Upper lobe of right lung (tissue), 1 donor: ENCODE results near the gene PLEKHG7. TPM values are rescaled to one million over a fixed set of nuclear protein-coding genes. Genes with fewer than 3 reads are reported as not detected.

Source experiments
- ATAC-seq: fragments of 200-7000 bp; cut with Tn5 transposase; one replicate; pipeline ENCODE4 v1.9.1; 2020; ENCODE audit warnings: mild to moderate bottlenecking, moderate library complexity
- DNase-seq: peaks from one replicate; pipeline ENCODE4 v3.0.0-alpha.2; 2020
- H3K27ac ChIP-seq: fragments of 200-600 bp; one replicate; pipeline ENCODE4 v1.8.0; 2022
- H3K27me3 ChIP-seq: fragments of 200-600 bp; one replicate; pipeline ENCODE4 v1.8.0; 2022; ENCODE audit warnings: mild to moderate bottlenecking
- H3K36me3 ChIP-seq: fragments of 200-600 bp; one replicate; pipeline ENCODE4 v1.8.0; 2022
- H3K4me1 ChIP-seq: fragments of 200-600 bp; one replicate; pipeline ENCODE4 v1.8.0; 2022
- H3K4me3 ChIP-seq: fragments of 200-600 bp; one replicate; pipeline ENCODE4 v1.8.0; 2022; ENCODE audit warnings: mild to moderate bottlenecking
- H3K9me3 ChIP-seq: fragments of 200-600 bp; one replicate; pipeline ENCODE4 v1.8.0; 2022
- intact Hi-C: fragments of 100-400 bp; cut with DNase I; formaldehyde crosslinking; loops from one replicate; pipeline ENCODE4 v1.11.0; 2022
- total RNA-seq: library from RNA; stranded (reverse); fragmentation: NEBNext Ultra II Directional; extraction: Animal tissue kit (Norgen Biotek cat#: 25700); gene quantifications from one replicate; pipeline ENCODE4 v1.2.1, GENCODE V29; 2021
- TF ChIP-seq, protein P1 (sequence below): fragments of 200-600 bp; IDR thresholded peaks from one replicate; pipeline ENCODE4 v1.8.0; 2022; ENCODE audit warnings: antibody characterized with exemption
- donor health status: DM: no; HTN: yes; CAD: no; lungs with severe emphysema.

The PLEKHG7 gene
- total RNA-seq, 1 donor from 2014 or later = not detected

DNA sequence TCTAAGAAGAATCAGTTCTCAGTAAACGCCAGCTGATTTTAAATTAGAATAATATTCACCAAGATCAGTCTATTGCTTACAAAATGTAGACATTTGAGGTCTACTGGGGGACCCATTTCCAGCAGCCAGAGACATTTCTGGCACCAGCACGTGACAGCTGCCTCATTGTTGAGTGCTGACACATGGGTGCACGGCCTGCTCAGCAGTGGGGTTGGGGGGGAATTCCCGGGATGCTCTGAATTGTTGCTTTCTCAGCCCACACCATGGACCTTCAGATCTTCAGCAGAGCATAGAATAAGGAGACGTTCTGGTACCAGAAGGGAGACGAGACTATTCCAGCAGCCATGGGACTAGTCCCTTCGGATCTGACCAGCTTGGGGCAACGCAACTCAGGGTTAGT, 18.3 kb downstream of the PLEKHG7 start:
- DNase-seq (no peak), ATAC-seq (no peak)
- Histone ChIP-seq H3K4me1 (no peaks in the 10 kb centered on the region), H3K27me3 (no peaks in the 10 kb centered on the region), H3K9me3 (no peaks in the 10 kb centered on the region), H3K27ac (no peak overlapping the region), H3K36me3 (no peaks in the 10 kb centered on the region), H3K4me3 (no peak overlapping the region)
- TF ChIP-seq, protein P1, sequence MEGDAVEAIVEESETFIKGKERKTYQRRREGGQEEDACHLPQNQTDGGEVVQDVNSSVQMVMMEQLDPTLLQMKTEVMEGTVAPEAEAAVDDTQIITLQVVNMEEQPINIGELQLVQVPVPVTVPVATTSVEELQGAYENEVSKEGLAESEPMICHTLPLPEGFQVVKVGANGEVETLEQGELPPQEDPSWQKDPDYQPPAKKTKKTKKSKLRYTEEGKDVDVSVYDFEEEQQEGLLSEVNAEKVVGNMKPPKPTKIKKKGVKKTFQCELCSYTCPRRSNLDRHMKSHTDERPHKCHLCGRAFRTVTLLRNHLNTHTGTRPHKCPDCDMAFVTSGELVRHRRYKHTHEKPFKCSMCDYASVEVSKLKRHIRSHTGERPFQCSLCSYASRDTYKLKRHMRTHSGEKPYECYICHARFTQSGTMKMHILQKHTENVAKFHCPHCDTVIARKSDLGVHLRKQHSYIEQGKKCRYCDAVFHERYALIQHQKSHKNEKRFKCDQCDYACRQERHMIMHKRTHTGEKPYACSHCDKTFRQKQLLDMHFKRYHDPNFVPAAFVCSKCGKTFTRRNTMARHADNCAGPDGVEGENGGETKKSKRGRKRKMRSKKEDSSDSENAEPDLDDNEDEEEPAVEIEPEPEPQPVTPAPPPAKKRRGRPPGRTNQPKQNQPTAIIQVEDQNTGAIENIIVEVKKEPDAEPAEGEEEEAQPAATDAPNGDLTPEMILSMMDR = no peak
- intact Hi-C loops = no loop called here

DNA sequence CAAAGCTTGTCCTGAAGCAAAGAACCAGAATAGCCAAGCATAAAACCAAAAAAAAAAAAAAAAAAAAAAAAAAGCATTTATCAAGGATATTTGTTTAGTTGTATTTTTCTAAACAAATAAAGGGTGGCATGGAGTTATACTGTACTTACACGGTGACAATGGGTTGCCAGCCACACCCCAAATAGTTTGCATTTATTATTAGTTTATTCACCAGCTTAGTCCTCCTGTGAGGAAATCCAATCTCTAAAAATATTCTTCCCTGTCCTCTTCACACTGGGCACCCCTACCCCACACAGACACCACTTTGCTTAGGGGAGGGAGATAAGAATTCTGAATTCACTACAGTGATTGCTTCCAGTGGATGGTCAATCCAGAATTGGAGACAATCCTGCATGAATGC, 18.9 kb downstream of the PLEKHG7 start:
- ATAC-seq (no peak), DNase-seq (no peak)
- no peaks in the 10 kb centered on the region for H3K4me1 ChIP-seq
- TF ChIP-seq, protein P1 = no peak
- no peak overlapping the region for H3K27ac ChIP-seq
- no peaks in the 10 kb centered on the region for H3K27me3 ChIP-seq
- intact Hi-C loops = no loop called here
- no peaks in the 10 kb centered on the region for H3K36me3 ChIP-seq
- no peaks in the 10 kb centered on the region for H3K9me3 ChIP-seq
- no peak overlapping the region for H3K4me3 ChIP-seq

DNA sequence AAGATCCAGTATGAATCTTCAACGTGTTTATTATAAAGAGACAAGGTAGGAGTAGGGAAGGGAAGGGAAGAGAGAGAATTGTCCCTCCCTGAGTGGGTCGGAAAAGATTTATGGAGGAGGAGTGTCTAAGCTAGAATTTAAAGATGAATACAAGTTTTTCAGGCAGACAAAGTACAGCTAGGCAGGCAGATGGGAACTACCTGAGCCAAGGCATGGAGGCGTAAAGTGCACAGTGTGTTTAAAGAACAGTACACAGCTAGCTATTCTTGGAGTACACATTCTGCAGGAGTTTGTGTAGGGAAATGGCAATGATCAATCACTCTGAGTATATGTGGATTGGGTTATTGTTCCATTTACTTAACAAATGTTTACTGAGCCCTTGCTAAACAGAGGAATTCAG, 20.1 kb downstream of the PLEKHG7 start:
- H3K4me1 ChIP-seq = no peaks in the 10 kb centered on the region
- H3K27me3 ChIP-seq = no peaks in the 10 kb centered on the region
- H3K4me3 ChIP-seq = no peak overlapping the region
- no peaks in the 10 kb centered on the region for H3K9me3 ChIP-seq
- H3K36me3 ChIP-seq = no peaks in the 10 kb centered on the region
- intact Hi-C loops = no loop called here
- no peak for ATAC-seq
- no peak overlapping the region for H3K27ac ChIP-seq
- TF ChIP-seq, protein P1 = no peak
- no peak for DNase-seq

DNA sequence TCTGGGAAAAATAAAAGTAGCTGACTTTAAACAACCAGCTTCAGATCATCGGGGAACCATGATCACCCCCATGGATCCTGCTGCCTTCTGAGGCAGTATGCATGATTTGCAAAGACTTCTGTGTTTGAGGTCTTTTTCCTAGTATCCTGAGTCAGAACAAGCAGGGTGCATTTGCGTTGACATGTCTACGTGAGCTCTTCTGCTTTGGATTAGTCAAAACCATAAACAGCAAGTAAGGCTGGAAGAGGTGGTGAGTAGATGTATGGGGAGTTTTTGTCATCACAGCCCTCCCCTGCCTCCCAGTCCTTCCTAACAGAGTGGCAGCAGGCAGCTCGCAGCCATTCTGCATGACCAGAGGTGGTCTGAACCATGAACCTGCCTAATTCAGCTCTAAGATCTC, 24.1 kb downstream of the PLEKHG7 start:
- TF ChIP-seq, protein P1 = no peak
- intact Hi-C loops = no loop called here

DNA sequence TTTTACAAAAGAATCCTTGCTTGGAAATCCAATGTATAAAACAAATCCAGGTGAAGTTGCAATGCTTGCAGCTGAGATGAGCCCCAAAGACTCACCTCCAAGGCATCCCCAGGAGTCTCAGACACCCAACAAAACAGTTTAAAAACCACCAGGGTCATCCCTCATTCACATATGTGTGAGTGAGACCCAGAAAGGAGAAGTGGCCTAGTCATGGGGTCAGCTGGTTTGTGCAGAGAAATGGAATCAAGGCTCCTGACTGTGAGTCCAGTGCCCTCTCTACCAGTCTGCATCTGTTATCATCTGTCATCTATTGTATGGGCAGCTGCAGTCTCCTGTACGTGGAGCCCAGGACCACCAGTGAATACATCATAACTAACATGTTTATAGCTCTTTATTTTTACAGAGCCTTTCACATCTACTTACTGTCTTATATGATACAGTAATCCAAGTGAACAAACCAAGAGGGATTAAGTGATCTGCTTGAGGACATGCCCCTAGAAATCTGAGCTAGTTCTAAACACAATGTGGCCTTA, 27.1 kb downstream of the PLEKHG7 start:
- H3K4me3 ChIP-seq = no peak overlapping the region
- peak; percentile 81 for ATAC-seq
- TF ChIP-seq, protein P1 = no peak
- H3K4me1 ChIP-seq = peaks cover 1% of the 10 kb centered on the region
- no peak for DNase-seq
- no peaks in the 10 kb centered on the region for H3K9me3 ChIP-seq
- H3K27ac ChIP-seq = no peak overlapping the region
- H3K27me3 ChIP-seq = no peaks in the 10 kb centered on the region
- intact Hi-C loops = no loop called here
- H3K36me3 ChIP-seq = no peaks in the 10 kb centered on the region

More for the DNA sequence above, 24.1 kb downstream of the PLEKHG7 start:
- Histone ChIP-seq H3K36me3 (no peaks in the 10 kb centered on the region), H3K4me1 (no peaks in the 10 kb centered on the region), H3K9me3 (no peaks in the 10 kb centered on the region), H3K27me3 (no peaks in the 10 kb centered on the region), H3K27ac (no peak overlapping the region), H3K4me3 (no peak overlapping the region)
- no peak for ATAC-seq
- no peak for DNase-seq

DNA sequence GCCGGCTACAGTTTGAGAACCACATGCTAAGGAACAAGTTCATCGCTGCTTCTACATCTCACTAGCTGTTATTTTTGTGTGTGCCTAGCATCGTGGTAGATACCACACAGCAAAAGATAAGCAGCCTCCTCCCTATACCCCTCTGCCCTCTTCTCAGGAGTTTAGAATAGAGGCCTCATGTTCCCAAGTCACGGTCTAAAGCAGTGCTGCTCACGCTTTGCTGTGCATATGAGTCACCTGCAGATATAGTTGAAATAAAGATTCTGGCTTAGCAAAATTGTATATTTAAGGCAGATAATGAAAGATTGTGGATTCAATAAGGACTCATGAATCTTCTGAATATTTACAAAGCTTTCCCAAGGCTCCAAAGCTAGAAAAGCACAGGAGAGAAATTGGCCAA, 28.0 kb downstream of the PLEKHG7 start:
- ATAC-seq (no peak), DNase-seq (no peak)
- TF ChIP-seq, protein P1 = no peak
- H3K36me3 ChIP-seq = no peaks in the 10 kb centered on the region
- no peak overlapping the region for H3K4me3 ChIP-seq
- no peak overlapping the region for H3K27ac ChIP-seq
- no peaks in the 10 kb centered on the region for H3K27me3 ChIP-seq
- no peaks in the 10 kb centered on the region for H3K9me3 ChIP-seq
- peaks cover 10% of the 10 kb centered on the region for H3K4me1 ChIP-seq
- intact Hi-C loops = no loop called here
